B cell (primary cell): ENCODE measurements around the gene LCP1.

Experiments used
- CTCF ChIP-seq: fragments of 200-600 bp; IDR thresholded peaks from one replicate; pipeline ENCODE4 v1.8.0; 2022; ENCODE audit warnings: antibody characterized with exemption, mild to moderate bottlenecking
- EZH2 ChIP-seq: IDR thresholded peaks from 2 replicates; pipeline ENCODE4 v1.6.1; 2012; ENCODE audit warnings: borderline replicate concordance, low read depth, mild to moderate bottlenecking, moderate library complexity, low read length; ENCODE audit not compliant: insufficient read depth, poor library complexity, severe bottlenecking

DNA sequence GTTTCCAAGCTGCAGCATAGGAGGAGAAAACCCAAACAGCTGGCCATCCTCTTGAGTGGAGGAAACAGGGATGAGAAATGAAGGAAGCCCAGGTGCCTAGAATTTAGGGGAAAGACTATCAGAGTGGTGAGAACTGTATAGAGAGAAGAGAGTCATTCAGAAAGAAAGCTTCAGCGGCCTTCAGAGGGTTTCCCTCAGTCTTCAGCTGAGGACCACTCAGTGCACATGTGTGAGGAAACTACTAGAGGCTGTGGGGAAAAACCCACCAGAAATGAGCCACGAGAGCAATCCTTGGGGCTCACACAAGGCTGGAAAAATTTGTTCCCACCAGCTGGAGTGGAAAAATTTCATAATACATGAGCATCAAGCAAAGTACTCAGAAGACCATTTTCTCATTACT is 41.9 kb downstream of the LCP1 start:
- TF ChIP-seq CTCF, result no peak
- TF ChIP-seq EZH2, result no peak
